BE2C (cell line): Measurements from ENCODE around the gene PNMA5.

Source experiments
- DNase-seq: peaks from one replicate; pipeline ENCODE4 v3.0.0-alpha.2; 2020
- H3K27me3 ChIP-seq: fragments of 250-450 bp; sonication (Bioruptor Pico); 2 replicates; pipeline ENCODE4 v1.5.1; 2020; ENCODE audit warnings: mild to moderate bottlenecking
- H3K36me3 ChIP-seq: fragments of 250-450 bp; sonication (Bioruptor Pico); 2 replicates; pipeline ENCODE4 v1.5.1; 2020; ENCODE audit warnings: mild to moderate bottlenecking
- H3K4me1 ChIP-seq: fragments of 250-450 bp; sonication (Bioruptor Pico); 2 replicates; pipeline ENCODE4 v1.5.1; 2020
- H3K4me3 ChIP-seq: 2 replicates; pipeline ENCODE4 v1.5.1; 2011; ENCODE audit warnings: low read depth, low read length
- H3K9me3 ChIP-seq: fragments of 250-450 bp; sonication (Bioruptor Pico); 2 replicates; pipeline ENCODE4 v1.5.1; 2020
- TF ChIP-seq, protein P1 (sequence below): IDR thresholded peaks from 2 replicates; pipeline ENCODE4 v1.5.1; 2012; ENCODE audit warnings: mild to moderate bottlenecking, low read depth, low read length

The PNMA5 gene

DNA sequence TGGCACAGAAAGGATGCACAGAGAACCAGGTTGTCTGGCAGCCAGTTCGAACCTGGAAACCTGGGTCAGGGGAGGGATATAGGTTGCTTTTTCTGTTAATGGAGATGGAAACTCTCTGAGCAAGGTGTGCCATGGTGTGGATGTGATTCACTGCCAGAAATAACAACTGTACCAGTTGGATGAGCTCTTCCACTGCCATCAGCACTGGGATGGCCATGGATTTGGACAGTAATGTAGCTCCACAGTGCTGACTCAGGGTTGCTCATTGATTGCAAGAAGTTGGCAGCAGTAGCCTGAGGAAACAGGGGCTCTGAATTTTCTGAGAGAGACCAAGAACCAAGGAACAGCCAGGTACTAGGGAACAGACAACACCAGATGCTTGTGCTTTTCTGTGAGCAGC, 33.8 kb downstream of the PNMA5 start:
- TF ChIP-seq, protein P1, sequence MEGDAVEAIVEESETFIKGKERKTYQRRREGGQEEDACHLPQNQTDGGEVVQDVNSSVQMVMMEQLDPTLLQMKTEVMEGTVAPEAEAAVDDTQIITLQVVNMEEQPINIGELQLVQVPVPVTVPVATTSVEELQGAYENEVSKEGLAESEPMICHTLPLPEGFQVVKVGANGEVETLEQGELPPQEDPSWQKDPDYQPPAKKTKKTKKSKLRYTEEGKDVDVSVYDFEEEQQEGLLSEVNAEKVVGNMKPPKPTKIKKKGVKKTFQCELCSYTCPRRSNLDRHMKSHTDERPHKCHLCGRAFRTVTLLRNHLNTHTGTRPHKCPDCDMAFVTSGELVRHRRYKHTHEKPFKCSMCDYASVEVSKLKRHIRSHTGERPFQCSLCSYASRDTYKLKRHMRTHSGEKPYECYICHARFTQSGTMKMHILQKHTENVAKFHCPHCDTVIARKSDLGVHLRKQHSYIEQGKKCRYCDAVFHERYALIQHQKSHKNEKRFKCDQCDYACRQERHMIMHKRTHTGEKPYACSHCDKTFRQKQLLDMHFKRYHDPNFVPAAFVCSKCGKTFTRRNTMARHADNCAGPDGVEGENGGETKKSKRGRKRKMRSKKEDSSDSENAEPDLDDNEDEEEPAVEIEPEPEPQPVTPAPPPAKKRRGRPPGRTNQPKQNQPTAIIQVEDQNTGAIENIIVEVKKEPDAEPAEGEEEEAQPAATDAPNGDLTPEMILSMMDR: no peak
- H3K4me1 ChIP-seq: no peaks in the 10 kb centered on the region
- H3K36me3 ChIP-seq: no peaks in the 10 kb centered on the region
- no peaks in the 10 kb centered on the region for H3K27me3 ChIP-seq
- DNase-seq: no peak
- no peaks in the 10 kb centered on the region for H3K9me3 ChIP-seq
- H3K4me3 ChIP-seq: no peak overlapping the region

DNA sequence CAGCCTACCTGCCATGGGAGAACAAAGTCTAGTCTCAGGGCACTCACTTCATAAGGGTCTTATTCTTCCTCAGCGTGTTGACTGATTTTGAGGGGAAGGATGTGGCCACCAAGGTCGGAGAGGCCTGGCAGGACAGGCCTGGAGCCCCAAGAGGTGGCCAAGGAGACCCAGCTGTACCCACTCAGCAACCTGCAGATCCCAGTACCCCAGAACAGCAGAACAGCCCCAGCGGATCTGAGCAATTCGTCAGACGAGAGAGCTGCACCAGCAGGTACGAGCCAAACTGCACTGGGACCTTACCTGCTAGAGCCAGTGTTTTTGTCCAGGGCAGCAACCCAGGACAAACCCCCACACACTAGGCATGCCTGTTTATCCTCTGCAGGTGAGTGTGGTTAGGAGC, 34.3 kb downstream of the PNMA5 start:
- TF ChIP-seq, protein P1: no peak
- no peak for DNase-seq
- no peak overlapping the region for H3K4me3 ChIP-seq
- no peaks in the 10 kb centered on the region for H3K27me3 ChIP-seq
- H3K36me3 ChIP-seq: no peaks in the 10 kb centered on the region
- H3K9me3 ChIP-seq: no peaks in the 10 kb centered on the region
- no peaks in the 10 kb centered on the region for H3K4me1 ChIP-seq

DNA sequence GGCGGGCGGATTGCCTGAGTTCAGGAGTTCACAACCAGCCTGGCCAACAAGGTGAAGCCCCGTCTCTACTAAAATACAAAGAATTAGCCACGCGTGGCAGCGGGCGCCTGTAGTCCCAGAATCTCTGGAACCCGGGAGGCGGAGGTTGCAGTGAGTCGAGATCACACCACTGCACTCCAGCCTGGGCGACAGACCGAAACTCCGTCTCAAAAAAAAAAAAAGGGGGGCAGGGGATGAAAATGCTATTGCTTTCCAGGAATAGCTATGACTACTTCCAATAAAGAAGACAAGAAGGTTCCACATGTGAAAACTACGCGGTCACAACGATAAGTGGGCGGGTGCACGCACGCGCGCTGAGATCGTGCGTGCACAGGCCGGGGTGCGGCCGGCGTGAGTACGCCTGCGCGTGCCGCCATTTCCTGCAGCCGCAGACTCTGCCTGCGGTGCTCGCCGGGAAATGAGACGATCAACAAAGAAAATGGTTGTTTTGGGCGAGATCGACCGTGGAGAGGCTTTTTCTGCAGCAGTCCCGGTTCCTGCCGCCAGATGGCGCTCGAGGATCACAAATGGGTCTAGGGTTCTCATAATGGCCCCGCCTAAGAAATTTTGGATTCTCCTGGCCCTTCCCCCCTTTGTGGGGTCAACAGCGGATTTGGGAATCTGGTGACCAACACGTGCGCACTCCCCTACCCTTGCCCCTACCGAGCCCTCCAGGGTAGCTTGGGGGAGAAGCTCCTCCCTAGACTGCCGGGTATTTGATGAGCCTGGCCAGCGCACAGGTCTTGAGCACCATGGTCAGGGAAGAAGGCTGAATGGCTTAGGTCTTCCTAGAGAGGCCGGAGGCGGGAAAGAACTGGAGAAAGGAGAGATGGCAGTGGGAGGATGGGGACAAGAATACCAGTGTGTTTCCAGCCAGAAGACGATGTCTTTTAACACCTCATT, 35.1 kb downstream of the PNMA5 start:
- TF ChIP-seq, protein P1: peak; percentile 66
- Histone ChIP-seq H3K9me3 (no peaks in the 10 kb centered on the region), H3K36me3 (no peaks in the 10 kb centered on the region), H3K27me3 (no peaks in the 10 kb centered on the region), H3K4me1 (no peaks in the 10 kb centered on the region), H3K4me3 (peak overlapping the region; percentile 45)
- DNase-seq: peak; percentile 83

DNA sequence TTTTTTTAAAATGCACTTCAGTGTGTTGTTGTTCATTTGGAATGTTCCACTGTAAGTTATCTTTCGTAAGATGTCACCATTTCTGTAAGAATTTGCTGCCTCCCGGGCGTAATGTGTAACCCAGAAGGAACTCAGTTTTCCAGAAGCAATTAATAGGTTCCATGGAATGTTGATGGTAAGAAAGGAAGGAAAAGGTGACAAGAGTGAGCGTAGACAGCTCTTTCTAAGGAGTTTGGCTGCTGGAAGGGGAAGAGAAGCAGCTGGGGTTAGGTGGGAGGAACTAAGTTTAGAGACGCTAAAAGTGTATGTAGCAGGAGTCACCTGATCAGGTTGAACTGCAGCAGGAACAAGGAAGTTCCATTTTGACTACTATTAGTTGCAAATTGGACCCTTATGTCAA, 35.9 kb downstream of the PNMA5 start:
- Histone ChIP-seq H3K4me1 (no peaks in the 10 kb centered on the region), H3K4me3 (peak overlapping the region; percentile 45; the same call in 1 of the 2 replicates), H3K27me3 (no peaks in the 10 kb centered on the region), H3K36me3 (no peaks in the 10 kb centered on the region), H3K9me3 (no peaks in the 10 kb centered on the region)
- no peak for DNase-seq
- TF ChIP-seq, protein P1: no peak

DNA sequence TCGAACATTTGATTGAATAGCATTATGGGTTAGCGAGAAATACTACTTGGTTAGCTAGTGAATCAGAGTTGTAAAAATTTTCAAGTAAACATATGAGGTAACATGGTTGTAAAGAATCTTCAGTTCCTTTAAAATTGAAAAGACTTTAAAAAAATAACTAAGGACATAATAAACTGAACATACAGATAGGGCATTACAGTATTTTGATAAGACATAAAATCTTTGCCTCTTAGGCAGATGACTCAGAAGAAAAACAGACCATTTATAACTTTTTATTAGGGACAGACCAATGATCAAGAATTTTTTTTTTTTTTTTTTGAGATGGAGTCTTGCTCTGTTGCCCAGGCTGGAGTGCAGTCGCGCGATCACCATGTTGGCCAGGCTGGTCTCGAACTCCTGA, 43.1 kb downstream of the PNMA5 start:
- TF ChIP-seq, protein P1: no peak
- Histone ChIP-seq H3K4me1 (no peaks in the 10 kb centered on the region), H3K27me3 (no peaks in the 10 kb centered on the region), H3K36me3 (no peaks in the 10 kb centered on the region), H3K9me3 (no peaks in the 10 kb centered on the region), H3K4me3 (no peak overlapping the region)
- no peak for DNase-seq

DNA sequence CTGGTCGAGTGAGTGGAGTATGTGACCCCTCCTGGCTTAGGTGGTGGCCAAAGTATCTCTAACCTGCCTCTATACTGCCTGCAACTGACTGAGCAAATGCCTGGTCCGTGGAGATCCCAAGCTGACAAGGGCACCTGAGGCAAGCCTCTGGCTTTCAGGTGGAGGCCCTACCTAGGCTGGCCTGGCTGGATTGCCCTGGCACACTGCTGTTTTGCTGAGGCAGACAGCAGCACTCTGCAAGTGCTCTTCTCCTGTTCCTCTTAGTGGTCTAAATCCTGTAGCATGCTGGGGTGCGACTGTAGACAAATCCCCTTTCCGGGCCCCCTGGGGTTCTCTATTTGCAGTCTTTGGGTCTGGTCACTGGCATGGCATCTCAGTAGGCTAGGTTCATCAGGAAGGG, 44.8 kb downstream of the PNMA5 start:
- no peak for DNase-seq
- no peak overlapping the region for H3K4me3 ChIP-seq
- TF ChIP-seq, protein P1: no peak
- no peaks in the 10 kb centered on the region for H3K4me1 ChIP-seq
- H3K36me3 ChIP-seq: no peaks in the 10 kb centered on the region
- no peaks in the 10 kb centered on the region for H3K9me3 ChIP-seq
- no peaks in the 10 kb centered on the region for H3K27me3 ChIP-seq
